ENCODE measurements around the gene EMC6. TPM values are rescaled to one million over a fixed set of nuclear protein-coding genes. Genes with fewer than 3 reads are reported as not detected.

EMC6 gene
- total RNA-seq, 1 donor from 2014 or later = 33.1 TPM

DNA sequence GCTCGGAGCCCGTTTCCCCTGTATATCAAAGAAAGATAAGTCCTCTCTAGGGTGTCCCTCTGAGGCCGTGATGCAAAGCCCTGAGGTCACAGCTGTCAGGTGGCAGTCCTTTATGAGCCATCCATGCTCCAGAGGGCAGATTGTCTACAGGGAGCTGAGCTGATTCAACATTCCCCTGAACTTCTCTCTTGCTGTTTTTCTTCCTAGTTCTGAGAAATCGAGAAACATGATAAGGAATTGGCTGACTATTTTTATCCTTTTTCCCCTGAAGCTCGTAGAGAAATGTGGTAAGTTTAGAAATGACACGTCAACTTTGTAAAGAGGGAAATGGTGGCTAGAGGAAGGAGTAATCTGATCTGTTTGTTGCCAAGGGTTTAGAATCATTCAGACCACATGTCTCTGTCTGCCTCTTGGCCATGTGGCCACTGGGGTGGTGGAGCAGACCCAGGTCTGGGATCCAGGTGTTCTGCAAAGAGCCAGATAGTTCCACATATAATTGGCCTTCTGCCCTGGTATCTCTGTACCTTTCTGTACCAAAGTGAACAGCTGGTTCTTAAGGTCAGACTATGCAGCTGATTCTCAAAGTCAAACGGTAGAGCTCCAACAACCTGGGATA lies 28.5 kb upstream of the EMC6 start:
- Mint-ChIP-seq H3K27ac (no peak overlapping the region), H3K4me1 (peaks cover 11% of the 10 kb centered on the region), H3K27me3 (ENCODE audit: low read depth) (no peaks in the 10 kb centered on the region), H3K36me3 (no peaks in the 10 kb centered on the region), H3K4me3 (no peak overlapping the region), H3K9me3 (no peaks in the 10 kb centered on the region)
- TF ChIP-seq, protein P1, sequence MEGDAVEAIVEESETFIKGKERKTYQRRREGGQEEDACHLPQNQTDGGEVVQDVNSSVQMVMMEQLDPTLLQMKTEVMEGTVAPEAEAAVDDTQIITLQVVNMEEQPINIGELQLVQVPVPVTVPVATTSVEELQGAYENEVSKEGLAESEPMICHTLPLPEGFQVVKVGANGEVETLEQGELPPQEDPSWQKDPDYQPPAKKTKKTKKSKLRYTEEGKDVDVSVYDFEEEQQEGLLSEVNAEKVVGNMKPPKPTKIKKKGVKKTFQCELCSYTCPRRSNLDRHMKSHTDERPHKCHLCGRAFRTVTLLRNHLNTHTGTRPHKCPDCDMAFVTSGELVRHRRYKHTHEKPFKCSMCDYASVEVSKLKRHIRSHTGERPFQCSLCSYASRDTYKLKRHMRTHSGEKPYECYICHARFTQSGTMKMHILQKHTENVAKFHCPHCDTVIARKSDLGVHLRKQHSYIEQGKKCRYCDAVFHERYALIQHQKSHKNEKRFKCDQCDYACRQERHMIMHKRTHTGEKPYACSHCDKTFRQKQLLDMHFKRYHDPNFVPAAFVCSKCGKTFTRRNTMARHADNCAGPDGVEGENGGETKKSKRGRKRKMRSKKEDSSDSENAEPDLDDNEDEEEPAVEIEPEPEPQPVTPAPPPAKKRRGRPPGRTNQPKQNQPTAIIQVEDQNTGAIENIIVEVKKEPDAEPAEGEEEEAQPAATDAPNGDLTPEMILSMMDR (IDR thresholded peaks at IDR 0.05; ENCODE audit: unreplicated experiment) = no peak
- DNase-seq (ENCODE audit: low spot score in 2 of 2, unreplicated experiment in 2 of 2) = no peak

DNA sequence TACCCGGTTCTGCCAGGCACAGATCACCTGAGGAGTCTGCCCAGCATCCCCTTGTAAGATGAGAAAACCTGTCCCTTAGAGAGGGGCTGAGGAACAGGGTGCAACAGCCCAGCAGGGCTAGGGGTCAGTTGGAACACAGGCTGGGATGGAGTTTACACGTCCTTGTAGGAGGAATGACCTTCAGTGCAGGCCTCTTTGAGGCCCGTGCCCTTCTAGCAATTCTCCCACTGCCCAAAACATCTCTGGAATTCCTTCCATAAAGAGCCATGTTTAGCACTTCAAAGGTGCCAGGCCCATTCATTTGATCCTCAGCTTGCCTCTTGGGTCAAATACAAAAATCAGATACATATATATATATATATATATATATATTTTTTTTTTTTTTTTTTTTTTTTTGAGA lies 27.6 kb upstream of the EMC6 start:
- Mint-ChIP-seq H3K27me3 (ENCODE audit: low read depth) (no peaks in the 10 kb centered on the region), H3K4me1 (peaks cover 8% of the 10 kb centered on the region), H3K4me3 (no peak overlapping the region), H3K9me3 (no peaks in the 10 kb centered on the region), H3K36me3 (no peaks in the 10 kb centered on the region), H3K27ac (no peak overlapping the region)
- no peak for DNase-seq (ENCODE audit: low spot score in 2 of 2, unreplicated experiment in 2 of 2)
- TF ChIP-seq, protein P1 (IDR thresholded peaks at IDR 0.05; ENCODE audit: unreplicated experiment) = no peak

DNA sequence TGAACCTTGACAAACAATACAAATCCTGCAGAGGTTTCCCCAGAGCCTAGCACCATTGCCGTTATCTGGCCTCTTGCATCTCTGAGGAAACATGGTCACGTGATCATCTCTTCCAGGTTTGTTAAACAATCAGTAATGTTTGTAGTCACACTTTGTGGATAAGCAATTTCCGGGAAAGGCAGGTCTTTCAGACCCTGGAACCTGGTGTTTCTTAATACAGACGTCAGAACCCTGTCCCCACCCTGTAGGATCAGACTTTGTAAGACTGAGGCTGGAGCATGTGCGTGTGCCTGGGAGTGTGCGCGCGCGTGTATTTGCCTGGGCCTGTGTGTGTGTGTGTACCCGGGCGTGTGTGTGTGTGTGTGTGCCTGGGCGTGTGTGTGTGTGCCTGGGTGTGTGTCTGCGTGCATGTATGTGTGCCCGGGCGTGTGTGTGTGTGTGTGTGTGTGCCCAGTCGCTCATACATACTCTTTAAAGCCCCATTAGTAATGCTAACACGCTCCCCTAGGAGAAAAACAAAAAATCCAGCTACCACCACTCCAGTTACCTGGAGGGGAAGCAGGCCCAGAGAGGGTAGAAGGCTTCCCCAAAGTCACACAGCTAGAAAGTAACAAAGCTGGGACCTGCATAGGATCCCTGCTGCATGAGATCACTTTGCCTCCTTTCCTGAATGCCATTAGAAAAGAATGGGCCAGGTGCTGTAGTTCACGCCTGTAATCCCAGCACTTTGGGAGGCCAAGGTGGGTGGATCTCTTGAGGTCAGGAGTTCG lies 26.7 kb upstream of the EMC6 start:
- peaks cover 8% of the 10 kb centered on the region for H3K4me1 Mint-ChIP-seq
- no peak overlapping the region for H3K4me3 Mint-ChIP-seq
- no peak for DNase-seq (ENCODE audit: low spot score in 2 of 2, unreplicated experiment in 2 of 2)
- TF ChIP-seq, protein P1 (IDR thresholded peaks at IDR 0.05; ENCODE audit: unreplicated experiment) = no peak
- H3K27me3 Mint-ChIP-seq (ENCODE audit: low read depth) = no peaks in the 10 kb centered on the region
- H3K36me3 Mint-ChIP-seq = no peaks in the 10 kb centered on the region
- no peaks in the 10 kb centered on the region for H3K9me3 Mint-ChIP-seq
- H3K27ac Mint-ChIP-seq = no peak overlapping the region

DNA sequence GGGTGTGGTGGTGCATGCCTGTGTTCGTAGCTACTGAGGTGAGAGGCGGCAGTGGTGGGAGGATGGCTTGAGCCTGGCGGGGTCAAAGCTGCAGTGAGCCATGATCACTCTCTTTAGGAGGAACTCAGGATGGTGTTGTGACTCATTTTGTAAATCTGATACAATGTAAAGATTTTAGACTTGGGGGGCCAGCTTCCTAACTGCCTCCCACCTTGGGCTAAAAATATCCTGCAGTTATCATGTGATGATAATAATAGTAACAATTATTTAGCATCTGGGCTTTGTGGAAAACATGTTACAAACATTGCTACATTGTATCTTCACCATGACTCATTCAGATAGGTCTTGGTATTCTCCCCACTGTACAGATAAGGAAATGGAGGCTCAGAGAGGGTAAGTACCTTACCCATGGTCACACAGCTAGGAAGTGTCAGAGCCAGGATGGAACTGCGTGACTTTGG lies 24.7 kb upstream of the EMC6 start:
- Mint-ChIP-seq H3K4me3 (no peak overlapping the region), H3K9me3 (no peaks in the 10 kb centered on the region), H3K27ac (no peak overlapping the region), H3K4me1 (no peaks in the 10 kb centered on the region), H3K36me3 (peaks cover 2% of the 10 kb centered on the region), H3K27me3 (ENCODE audit: low read depth) (no peaks in the 10 kb centered on the region)
- TF ChIP-seq, protein P1 (IDR thresholded peaks at IDR 0.05; ENCODE audit: unreplicated experiment) = no peak
- no peak for DNase-seq (ENCODE audit: low spot score in 2 of 2, unreplicated experiment in 2 of 2)

DNA sequence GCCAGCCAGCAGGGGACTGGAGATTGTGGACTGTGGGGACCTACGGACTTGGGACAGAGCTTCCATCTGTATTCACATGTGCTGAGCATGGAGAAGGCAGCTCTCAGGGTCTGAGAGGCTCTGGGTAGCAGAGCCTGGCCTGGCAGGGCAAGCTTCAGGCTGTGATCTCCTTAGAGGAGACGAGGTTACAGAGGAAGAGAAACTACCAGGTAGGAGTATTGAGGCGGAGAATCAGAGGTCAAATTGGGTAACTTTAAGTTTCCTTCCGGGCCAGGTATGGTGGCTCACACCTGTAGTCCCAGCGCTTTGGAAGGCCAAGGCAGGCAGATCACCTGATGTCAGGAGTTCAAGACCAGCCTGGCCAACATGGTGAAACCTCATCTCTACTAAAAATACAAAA lies 23.3 kb upstream of the EMC6 start:
- Mint-ChIP-seq H3K4me1 (no peaks in the 10 kb centered on the region), H3K9me3 (no peaks in the 10 kb centered on the region), H3K27me3 (ENCODE audit: low read depth) (no peaks in the 10 kb centered on the region), H3K36me3 (peaks cover 2% of the 10 kb centered on the region), H3K27ac (no peak overlapping the region), H3K4me3 (no peak overlapping the region)
- no peak for DNase-seq (ENCODE audit: low spot score in 2 of 2, unreplicated experiment in 2 of 2)
- TF ChIP-seq, protein P1 (IDR thresholded peaks at IDR 0.05; ENCODE audit: unreplicated experiment) = no peak

Measured in mesothelial cell of epicardium (in vitro differentiated cells).